ENCODE measurements around the gene SAXO1.

DNA sequence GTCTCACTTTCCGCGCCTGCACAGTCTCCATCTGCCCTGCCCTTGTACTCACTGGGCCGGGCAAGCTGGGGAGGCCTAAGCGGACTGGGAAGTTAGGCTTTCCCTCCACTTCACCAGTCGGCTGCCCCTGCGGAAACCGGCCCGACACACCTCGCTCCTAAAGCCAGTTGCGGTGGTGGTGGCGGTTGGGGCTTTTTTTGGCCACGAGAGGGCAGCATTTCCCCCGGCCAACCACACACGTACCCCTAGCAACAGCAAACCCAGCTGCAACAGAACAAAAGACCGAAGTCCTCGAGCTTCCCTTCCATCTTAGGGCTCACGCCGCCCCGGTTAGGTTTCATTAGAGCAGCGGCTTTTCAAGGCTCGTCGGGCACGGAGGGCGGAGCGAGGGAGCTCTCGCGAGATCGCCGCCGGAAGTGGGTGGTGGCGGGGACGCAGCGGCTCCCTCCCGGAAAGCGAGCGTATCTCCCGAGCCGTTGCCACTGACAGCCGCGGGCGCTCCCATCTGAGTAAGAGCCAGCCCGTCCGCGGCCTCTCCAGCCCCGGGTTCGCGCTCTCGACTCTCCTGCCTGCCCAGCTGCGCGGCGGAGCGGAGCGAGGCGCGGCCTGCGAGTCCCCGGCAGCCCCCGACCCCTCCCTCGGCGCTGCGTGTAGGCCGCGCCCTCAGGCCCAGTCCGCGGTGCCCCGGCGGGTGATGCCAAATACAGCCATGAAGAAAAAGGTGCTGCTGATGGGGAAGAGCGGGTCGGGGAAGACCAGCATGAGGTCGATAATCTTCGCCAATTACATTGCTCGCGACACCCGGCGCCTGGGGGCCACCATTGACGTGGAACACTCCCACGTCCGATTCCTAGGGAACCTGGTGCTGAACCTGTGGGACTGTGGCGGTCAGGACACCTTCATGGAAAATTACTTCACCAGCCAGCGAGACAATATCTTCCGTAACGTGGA, 16.2 kb upstream of the SAXO1 start, which contains the start of gene RRAGA:
- TF ChIP-seq, protein P1, sequence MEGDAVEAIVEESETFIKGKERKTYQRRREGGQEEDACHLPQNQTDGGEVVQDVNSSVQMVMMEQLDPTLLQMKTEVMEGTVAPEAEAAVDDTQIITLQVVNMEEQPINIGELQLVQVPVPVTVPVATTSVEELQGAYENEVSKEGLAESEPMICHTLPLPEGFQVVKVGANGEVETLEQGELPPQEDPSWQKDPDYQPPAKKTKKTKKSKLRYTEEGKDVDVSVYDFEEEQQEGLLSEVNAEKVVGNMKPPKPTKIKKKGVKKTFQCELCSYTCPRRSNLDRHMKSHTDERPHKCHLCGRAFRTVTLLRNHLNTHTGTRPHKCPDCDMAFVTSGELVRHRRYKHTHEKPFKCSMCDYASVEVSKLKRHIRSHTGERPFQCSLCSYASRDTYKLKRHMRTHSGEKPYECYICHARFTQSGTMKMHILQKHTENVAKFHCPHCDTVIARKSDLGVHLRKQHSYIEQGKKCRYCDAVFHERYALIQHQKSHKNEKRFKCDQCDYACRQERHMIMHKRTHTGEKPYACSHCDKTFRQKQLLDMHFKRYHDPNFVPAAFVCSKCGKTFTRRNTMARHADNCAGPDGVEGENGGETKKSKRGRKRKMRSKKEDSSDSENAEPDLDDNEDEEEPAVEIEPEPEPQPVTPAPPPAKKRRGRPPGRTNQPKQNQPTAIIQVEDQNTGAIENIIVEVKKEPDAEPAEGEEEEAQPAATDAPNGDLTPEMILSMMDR (IDR thresholded peaks at IDR 0.05): peak; percentile 89 to 92 (median 91)
- TF ChIP-seq POLR2A (IDR thresholded peaks at IDR 0.05): peak; percentile 29

Data from testis (tissue), 2 donors.